WTC11 (cell line): ENCODE results near the gene HOXA13. TPM values are rescaled to one million over a fixed set of nuclear protein-coding genes. Genes with fewer than 3 reads are reported as not detected.

Source experiments
- ATAC-seq: fragments of 200-7000 bp; cut with Tn5 transposase; 2 replicates; pipeline ENCODE4 v1.10.0; 2021; ENCODE audit warnings: mild to moderate bottlenecking, moderate library complexity
- CTCF ChIA-PET: fragments of 300-600 bp; sonication (Branson Sonifier 250); formaldehyde crosslinking; loops from one replicate; lab custom pipeline; 2021; ENCODE audit warnings: antibody characterized with exemption; lab: Charles Lee
- POLR2A ChIA-PET: fragments of 350-600 bp; sonication (Branson Sonifier 250); formaldehyde crosslinking; loops from one replicate; lab custom pipeline; 2021; ENCODE audit warnings: antibody characterized with exemption; lab: Charles Lee
- DNase-seq: peaks from one replicate; pipeline ENCODE4 v3.0.0; 2021; ENCODE audit warnings: low spot score
- H3K27ac Mint-ChIP-seq: 2 replicates; pipeline ENCODE4 v1.8.0; 2021; ENCODE audit warnings: mixed read lengths
- H3K27me3 Mint-ChIP-seq: 2 replicates; pipeline ENCODE4 v1.8.0; 2021; ENCODE audit warnings: low read depth, mild to moderate bottlenecking, moderate library complexity, mixed read lengths
- H3K36me3 Mint-ChIP-seq: 2 replicates; pipeline ENCODE4 v1.8.0; 2021; ENCODE audit warnings: mixed read lengths
- H3K4me1 Mint-ChIP-seq: 2 replicates; pipeline ENCODE4 v1.8.0; 2022; ENCODE audit warnings: mixed read lengths
- H3K4me3 Mint-ChIP-seq: 2 replicates; pipeline ENCODE4 v1.8.0; 2021; ENCODE audit warnings: mild to moderate bottlenecking, moderate library complexity, mixed read lengths
- H3K9me3 Mint-ChIP-seq: 2 replicates; pipeline ENCODE4 v1.8.0; 2021; ENCODE audit warnings: mixed read lengths
- EMX1 ChIP-seq: fragments of 250-450 bp; sonication (Bioruptor Pico); IDR thresholded peaks from 2 replicates; pipeline ENCODE4 v1.8.0; 2021; ENCODE audit warnings: mild to moderate bottlenecking
- FOXK1 ChIP-seq: sonication (generic); formaldehyde crosslinking; IDR thresholded peaks from 2 replicates; pipeline ENCODE4 v1.8.0; 2022; ENCODE audit warnings: mild to moderate bottlenecking, moderate library complexity, missing genetic modification reagents
- GRHL2 ChIP-seq: fragments of 250-450 bp; sonication (Bioruptor Pico); IDR thresholded peaks from 2 replicates; pipeline ENCODE4 v1.8.0; 2022; ENCODE audit warnings: mild to moderate bottlenecking, moderate library complexity; ENCODE audit not compliant: insufficient replicate concordance, severe bottlenecking
- NR1H2 ChIP-seq: sonication (generic); formaldehyde crosslinking; IDR thresholded peaks from 2 replicates; pipeline ENCODE4 v1.9.0; 2021; ENCODE audit warnings: mild to moderate bottlenecking, moderate library complexity, missing genetic modification reagents
- NR3C1 ChIP-seq: sonication (generic); formaldehyde crosslinking; conservative IDR thresholded peaks from 2 replicates; pipeline ENCODE4 v1.8.1; 2023; ENCODE audit warnings: low read depth, mild to moderate bottlenecking, missing genetic modification reagents
- SOX15 ChIP-seq: fragments of 250-450 bp; sonication (Bioruptor Pico); IDR thresholded peaks from 2 replicates; pipeline ENCODE4 v1.9.0; 2021; ENCODE audit warnings: mild to moderate bottlenecking
- TEAD4 ChIP-seq: sonication (generic); formaldehyde crosslinking; IDR thresholded peaks from 2 replicates; pipeline ENCODE4 v1.8.0; 2022; ENCODE audit warnings: mild to moderate bottlenecking, missing genetic modification reagents
- ZNF219 ChIP-seq: sonication (generic); formaldehyde crosslinking; IDR thresholded peaks from 2 replicates; pipeline ENCODE4 v1.8.0; 2023; ENCODE audit warnings: missing genetic modification reagents, mild to moderate bottlenecking, borderline replicate concordance
- ZNF232 ChIP-seq: sonication (generic); formaldehyde crosslinking; IDR thresholded peaks from 2 replicates; pipeline ENCODE4 v1.8.0; 2022; ENCODE audit warnings: mild to moderate bottlenecking, missing genetic modification reagents
- ZNF263 ChIP-seq: sonication (generic); formaldehyde crosslinking; IDR thresholded peaks from 2 replicates; pipeline ENCODE4 v1.8.1; 2022; ENCODE audit warnings: low read depth, mild to moderate bottlenecking, moderate library complexity, missing genetic modification reagents
- total RNA-seq: library from RNA; stranded (reverse); gene quantifications from 3 replicates; pipeline ENCODE4 v1.2.3, GENCODE V29; 2021
- TF ChIP-seq, protein P1 (sequence below): sonication (generic); formaldehyde crosslinking; IDR thresholded peaks from 2 replicates; pipeline ENCODE4 v1.8.0; 2022; ENCODE audit warnings: mild to moderate bottlenecking, missing genetic modification reagents
- TF ChIP-seq, protein P2 (sequence below): sonication (generic); formaldehyde crosslinking; IDR thresholded peaks from 2 replicates; pipeline ENCODE4 v1.8.1; 2022; ENCODE audit warnings: missing genetic modification reagents, borderline replicate concordance
- TF ChIP-seq, protein P3 (sequence below): sonication (generic); formaldehyde crosslinking; IDR thresholded peaks from 2 replicates; pipeline ENCODE4 v1.8.0; 2023; ENCODE audit warnings: missing genetic modification reagents, mild to moderate bottlenecking, borderline replicate concordance
- TF ChIP-seq, protein P4 (sequence below): sonication (generic); formaldehyde crosslinking; IDR thresholded peaks from 2 replicates; pipeline ENCODE4 v1.8.0; 2022; ENCODE audit warnings: mild to moderate bottlenecking, missing genetic modification reagents
- TF ChIP-seq, protein P5 (sequence below): sonication (generic); formaldehyde crosslinking; IDR thresholded peaks from 2 replicates; pipeline ENCODE4 v1.8.1; 2023; ENCODE audit warnings: mild to moderate bottlenecking, missing genetic modification reagents, moderate library complexity
- TF ChIP-seq, protein P6 (sequence below): sonication (generic); formaldehyde crosslinking; IDR thresholded peaks from 2 replicates; pipeline ENCODE4 v1.8.0; 2023; ENCODE audit warnings: mild to moderate bottlenecking, missing genetic modification reagents
- TF ChIP-seq, protein P7 (sequence below): sonication (generic); formaldehyde crosslinking; conservative IDR thresholded peaks from 2 replicates; pipeline ENCODE4 v1.8.1; 2023; ENCODE audit warnings: mild to moderate bottlenecking, low read depth, missing genetic modification reagents, moderate library complexity

HOXA13 gene
- total RNA-seq, 1 experiment from 2014 or later, result not detected

DNA sequence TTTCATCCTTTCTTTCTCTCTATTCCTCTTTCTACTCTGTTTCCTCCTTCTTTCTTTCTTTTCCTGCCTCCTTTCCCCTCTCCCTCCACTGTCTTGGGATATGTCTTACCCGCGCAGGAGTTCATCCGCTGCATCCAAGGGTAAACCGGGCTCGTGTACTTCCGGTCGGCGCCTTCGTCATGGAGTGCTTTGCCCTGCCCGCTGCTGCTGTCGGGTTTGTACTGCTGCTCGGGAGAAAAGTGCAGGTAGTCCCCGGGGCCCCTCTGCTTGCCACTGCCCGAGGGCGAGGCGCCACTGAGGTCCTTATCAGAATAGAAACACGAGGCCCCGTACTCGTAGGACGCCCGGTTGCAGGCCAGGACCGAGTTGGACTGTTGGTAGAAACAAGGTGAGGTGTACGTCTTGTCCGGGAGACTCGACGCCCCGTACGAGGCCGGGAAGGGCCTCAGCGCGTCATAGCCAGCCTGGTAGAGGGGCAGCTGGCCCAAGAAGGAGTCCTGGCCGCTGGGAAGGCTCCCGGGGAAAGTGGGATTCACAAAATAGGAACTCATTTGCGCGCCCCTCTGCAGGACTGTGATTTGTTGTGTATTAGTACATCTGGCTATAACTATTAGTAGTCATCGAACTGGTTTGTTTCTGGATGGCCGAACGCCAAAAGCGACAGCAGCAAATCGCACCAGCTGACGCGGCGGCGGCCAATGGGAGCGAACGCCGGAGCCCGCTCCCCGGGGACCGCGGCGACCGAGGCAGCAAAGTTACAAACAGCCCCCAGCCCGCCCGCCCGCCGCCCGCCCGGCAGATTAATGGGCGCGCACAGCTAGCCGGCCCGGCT lies 52.5 kb downstream of the HOXA13 start, which contains the start of gene HOXA6:
HOXA6 (minus strand) TSS at position 576 of the 832 bp plus-strand sequence; CDS start at position 551, 25 bp downstream.
- DNase-seq (peak; percentile 38), ATAC-seq (no peak)
- Mint-ChIP-seq H3K27ac (no peak within 1 kb of the TSS), H3K4me3 (peak within 1 kb of the TSS; percentile 65), H3K27me3 (peaks cover 100% of the 10 kb centered on the region), H3K36me3 (no peaks in the 10 kb centered on the region), H3K9me3 (no peaks in the 10 kb centered on the region), H3K4me1 (peaks cover 31% of the 10 kb centered on the region)
- POLR2A ChIA-PET, result no interaction called here
- CTCF ChIA-PET, result interaction anchor here (2.3 to 3.5 kb wide), 2 partner anchors 14 to 32 kb away, joined by 8 to 46 read pairs; no protein-coding TSS in a partner anchor
- TF ChIP-seq, protein P1, sequence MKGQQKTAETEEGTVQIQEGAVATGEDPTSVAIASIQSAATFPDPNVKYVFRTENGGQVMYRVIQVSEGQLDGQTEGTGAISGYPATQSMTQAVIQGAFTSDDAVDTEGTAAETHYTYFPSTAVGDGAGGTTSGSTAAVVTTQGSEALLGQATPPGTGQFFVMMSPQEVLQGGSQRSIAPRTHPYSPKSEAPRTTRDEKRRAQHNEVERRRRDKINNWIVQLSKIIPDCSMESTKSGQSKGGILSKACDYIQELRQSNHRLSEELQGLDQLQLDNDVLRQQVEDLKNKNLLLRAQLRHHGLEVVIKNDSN, result 0 out of 2 replicates have a peak, but pooled peaks have one; percentile 25
- TF ChIP-seq, protein P2, sequence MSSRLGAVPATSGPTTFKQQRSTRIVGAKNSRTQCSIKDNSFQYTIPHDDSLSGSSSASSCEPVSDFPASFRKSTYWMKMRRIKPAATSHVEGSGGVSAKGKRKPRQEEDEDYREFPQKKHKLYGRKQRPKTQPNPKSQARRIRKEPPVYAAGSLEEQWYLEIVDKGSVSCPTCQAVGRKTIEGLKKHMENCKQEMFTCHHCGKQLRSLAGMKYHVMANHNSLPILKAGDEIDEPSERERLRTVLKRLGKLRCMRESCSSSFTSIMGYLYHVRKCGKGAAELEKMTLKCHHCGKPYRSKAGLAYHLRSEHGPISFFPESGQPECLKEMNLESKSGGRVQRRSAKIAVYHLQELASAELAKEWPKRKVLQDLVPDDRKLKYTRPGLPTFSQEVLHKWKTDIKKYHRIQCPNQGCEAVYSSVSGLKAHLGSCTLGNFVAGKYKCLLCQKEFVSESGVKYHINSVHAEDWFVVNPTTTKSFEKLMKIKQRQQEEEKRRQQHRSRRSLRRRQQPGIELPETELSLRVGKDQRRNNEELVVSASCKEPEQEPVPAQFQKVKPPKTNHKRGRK (CRISPR knock-in tag), result no peak
- TF ChIP-seq, protein P3, sequence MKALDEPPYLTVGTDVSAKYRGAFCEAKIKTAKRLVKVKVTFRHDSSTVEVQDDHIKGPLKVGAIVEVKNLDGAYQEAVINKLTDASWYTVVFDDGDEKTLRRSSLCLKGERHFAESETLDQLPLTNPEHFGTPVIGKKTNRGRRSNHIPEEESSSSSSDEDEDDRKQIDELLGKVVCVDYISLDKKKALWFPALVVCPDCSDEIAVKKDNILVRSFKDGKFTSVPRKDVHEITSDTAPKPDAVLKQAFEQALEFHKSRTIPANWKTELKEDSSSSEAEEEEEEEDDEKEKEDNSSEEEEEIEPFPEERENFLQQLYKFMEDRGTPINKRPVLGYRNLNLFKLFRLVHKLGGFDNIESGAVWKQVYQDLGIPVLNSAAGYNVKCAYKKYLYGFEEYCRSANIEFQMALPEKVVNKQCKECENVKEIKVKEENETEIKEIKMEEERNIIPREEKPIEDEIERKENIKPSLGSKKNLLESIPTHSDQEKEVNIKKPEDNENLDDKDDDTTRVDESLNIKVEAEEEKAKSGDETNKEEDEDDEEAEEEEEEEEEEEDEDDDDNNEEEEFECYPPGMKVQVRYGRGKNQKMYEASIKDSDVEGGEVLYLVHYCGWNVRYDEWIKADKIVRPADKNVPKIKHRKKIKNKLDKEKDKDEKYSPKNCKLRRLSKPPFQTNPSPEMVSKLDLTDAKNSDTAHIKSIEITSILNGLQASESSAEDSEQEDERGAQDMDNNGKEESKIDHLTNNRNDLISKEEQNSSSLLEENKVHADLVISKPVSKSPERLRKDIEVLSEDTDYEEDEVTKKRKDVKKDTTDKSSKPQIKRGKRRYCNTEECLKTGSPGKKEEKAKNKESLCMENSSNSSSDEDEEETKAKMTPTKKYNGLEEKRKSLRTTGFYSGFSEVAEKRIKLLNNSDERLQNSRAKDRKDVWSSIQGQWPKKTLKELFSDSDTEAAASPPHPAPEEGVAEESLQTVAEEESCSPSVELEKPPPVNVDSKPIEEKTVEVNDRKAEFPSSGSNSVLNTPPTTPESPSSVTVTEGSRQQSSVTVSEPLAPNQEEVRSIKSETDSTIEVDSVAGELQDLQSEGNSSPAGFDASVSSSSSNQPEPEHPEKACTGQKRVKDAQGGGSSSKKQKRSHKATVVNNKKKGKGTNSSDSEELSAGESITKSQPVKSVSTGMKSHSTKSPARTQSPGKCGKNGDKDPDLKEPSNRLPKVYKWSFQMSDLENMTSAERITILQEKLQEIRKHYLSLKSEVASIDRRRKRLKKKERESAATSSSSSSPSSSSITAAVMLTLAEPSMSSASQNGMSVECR, result no peak
- TF ChIP-seq EMX1 (no peak), FOXK1 (CRISPR knock-in tag) (no peak), SOX15 (CRISPR knock-in tag) (no peak)
- TF ChIP-seq, protein P4, sequence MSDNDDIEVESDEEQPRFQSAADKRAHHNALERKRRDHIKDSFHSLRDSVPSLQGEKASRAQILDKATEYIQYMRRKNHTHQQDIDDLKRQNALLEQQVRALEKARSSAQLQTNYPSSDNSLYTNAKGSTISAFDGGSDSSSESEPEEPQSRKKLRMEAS (CRISPR knock-in tag), result 0 out of 2 replicates have a peak, but pooled peaks have one; percentile 13
- TF ChIP-seq, protein P5, sequence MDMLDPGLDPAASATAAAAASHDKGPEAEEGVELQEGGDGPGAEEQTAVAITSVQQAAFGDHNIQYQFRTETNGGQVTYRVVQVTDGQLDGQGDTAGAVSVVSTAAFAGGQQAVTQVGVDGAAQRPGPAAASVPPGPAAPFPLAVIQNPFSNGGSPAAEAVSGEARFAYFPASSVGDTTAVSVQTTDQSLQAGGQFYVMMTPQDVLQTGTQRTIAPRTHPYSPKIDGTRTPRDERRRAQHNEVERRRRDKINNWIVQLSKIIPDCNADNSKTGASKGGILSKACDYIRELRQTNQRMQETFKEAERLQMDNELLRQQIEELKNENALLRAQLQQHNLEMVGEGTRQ (CRISPR knock-in tag), result peak; percentile 52
- TF ChIP-seq, protein P6, sequence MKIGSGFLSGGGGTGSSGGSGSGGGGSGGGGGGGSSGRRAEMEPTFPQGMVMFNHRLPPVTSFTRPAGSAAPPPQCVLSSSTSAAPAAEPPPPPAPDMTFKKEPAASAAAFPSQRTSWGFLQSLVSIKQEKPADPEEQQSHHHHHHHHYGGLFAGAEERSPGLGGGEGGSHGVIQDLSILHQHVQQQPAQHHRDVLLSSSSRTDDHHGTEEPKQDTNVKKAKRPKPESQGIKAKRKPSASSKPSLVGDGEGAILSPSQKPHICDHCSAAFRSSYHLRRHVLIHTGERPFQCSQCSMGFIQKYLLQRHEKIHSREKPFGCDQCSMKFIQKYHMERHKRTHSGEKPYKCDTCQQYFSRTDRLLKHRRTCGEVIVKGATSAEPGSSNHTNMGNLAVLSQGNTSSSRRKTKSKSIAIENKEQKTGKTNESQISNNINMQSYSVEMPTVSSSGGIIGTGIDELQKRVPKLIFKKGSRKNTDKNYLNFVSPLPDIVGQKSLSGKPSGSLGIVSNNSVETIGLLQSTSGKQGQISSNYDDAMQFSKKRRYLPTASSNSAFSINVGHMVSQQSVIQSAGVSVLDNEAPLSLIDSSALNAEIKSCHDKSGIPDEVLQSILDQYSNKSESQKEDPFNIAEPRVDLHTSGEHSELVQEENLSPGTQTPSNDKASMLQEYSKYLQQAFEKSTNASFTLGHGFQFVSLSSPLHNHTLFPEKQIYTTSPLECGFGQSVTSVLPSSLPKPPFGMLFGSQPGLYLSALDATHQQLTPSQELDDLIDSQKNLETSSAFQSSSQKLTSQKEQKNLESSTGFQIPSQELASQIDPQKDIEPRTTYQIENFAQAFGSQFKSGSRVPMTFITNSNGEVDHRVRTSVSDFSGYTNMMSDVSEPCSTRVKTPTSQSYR, result no peak

DNA sequence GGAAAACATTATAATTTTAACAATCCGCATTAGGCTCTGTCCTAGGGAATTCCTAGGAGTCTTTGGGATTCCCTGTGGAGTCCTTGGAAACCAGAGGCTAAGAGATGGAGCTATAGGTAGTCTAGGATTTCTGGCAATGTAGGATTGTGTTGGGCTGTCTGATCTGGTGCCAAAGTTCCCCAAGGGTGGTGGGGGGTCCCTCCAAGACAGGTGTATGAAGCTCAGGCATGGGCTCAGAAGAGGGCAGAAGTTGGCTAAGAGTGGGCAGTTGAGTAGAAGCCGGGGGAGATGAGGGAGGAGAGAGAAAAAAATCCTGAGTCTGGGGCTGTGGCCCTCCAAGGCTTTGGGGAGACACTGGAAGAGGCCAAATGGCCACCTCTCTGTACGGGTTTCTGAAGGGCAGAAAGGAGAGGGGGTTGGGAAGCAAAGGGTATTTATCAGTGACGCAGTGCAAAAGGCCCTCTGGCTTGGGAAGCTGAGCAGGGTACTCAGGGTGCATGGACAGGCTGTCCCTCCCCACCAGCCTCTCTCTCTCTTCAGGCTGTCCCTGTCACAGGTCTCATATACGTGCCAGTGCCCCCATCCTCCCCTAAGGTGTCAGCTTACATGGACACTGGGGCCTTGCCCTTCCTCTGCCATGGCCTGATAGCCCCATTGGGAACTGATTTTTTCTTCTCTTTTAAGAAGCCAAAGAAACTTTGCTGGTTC lies 53.2 kb downstream of the HOXA13 start:
- no peak for ATAC-seq
- no peak for TF ChIP-seq ZNF232
- TF ChIP-seq NR3C1, result no peak
- TF ChIP-seq NR1H2 (CRISPR knock-in tag), result no peak
- no peak for TF ChIP-seq TEAD4
- TF ChIP-seq ZNF219 (CRISPR knock-in tag), result no peak
- no peak for TF ChIP-seq GRHL2 (CRISPR knock-in tag)
- TF ChIP-seq, protein P7, sequence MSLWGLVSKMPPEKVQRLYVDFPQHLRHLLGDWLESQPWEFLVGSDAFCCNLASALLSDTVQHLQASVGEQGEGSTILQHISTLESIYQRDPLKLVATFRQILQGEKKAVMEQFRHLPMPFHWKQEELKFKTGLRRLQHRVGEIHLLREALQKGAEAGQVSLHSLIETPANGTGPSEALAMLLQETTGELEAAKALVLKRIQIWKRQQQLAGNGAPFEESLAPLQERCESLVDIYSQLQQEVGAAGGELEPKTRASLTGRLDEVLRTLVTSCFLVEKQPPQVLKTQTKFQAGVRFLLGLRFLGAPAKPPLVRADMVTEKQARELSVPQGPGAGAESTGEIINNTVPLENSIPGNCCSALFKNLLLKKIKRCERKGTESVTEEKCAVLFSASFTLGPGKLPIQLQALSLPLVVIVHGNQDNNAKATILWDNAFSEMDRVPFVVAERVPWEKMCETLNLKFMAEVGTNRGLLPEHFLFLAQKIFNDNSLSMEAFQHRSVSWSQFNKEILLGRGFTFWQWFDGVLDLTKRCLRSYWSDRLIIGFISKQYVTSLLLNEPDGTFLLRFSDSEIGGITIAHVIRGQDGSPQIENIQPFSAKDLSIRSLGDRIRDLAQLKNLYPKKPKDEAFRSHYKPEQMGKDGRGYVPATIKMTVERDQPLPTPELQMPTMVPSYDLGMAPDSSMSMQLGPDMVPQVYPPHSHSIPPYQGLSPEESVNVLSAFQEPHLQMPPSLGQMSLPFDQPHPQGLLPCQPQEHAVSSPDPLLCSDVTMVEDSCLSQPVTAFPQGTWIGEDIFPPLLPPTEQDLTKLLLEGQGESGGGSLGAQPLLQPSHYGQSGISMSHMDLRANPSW, result no peak
- no peak for TF ChIP-seq ZNF263 (CRISPR knock-in tag)
- TF ChIP-seq, all 79 proteins: peak for 0
- Mint-ChIP-seq H3K27me3 (peaks cover 100% of the 10 kb centered on the region), H3K36me3 (no peaks in the 10 kb centered on the region), H3K4me1 (peaks cover 34% of the 10 kb centered on the region), H3K4me3 (no peak overlapping the region), H3K27ac (no peak overlapping the region), H3K9me3 (no peaks in the 10 kb centered on the region)
- CTCF ChIA-PET, result interaction anchor here (1.0 to 3.5 kb wide), 2 partner anchors 15 to 33 kb away, joined by 3 to 46 read pairs; no protein-coding TSS in a partner anchor
- POLR2A ChIA-PET, result no interaction called here
- no peak for DNase-seq
